Measurements from ENCODE around the gene APOL1. TPM values are rescaled to one million over a fixed set of nuclear protein-coding genes. Genes with fewer than 3 reads are reported as not detected.
"Not testable (repeated sequence)": the region's sequence is repeated elsewhere in the genome, so short reads cannot be mapped to it uniquely, and the experiment has no call there.

APOL1 gene
- total and polyA plus RNA-seq, 4 donors = 7.7 to 129 (median 59.5) TPM

- H3K27me3 ChIP-seq (ENCODE audit: control insufficient read depth in 4 of 4, insufficient read depth in 4 of 4, low read length in 3 of 4) = no peaks in the 10 kb centered on the region
These were observed 48.3 kb upstream of the APOL1 start for GRCh38 chr22:36204632-36205015.

GRCh38 chr22:36205573-36205972 lies 47.4 kb upstream of the APOL1 start:
- H3K9ac ChIP-seq (ENCODE audit: low read depth in 1 of 2, low read length in 2 of 2); DNase-seq (ENCODE audit: low spot score); H3K27me3 ChIP-seq (ENCODE audit: control insufficient read depth in 4 of 4, insufficient read depth in 4 of 4, low read length in 3 of 4); H3K9me3 ChIP-seq (ENCODE audit: control insufficient read depth in 4 of 4, low read length in 3 of 4); H3K36me3 ChIP-seq (ENCODE audit: control insufficient read depth in 4 of 4, insufficient read depth in 3 of 4, low read depth in 1 of 4, low read length in 3 of 4); H3K4me3 ChIP-seq (ENCODE audit: low read depth in 1 of 3, low read length in 3 of 3); H3K27ac ChIP-seq (ENCODE audit: low read depth in 1 of 2, low read length in 2 of 2): not testable (repeated sequence)
- WGBS = 64% methylated on average over 5 of the region's 5 CpGs
- peaks cover 4 to 28% (median 19%) of the 10 kb centered on the region in 4 donors for H3K4me1 ChIP-seq (ENCODE audit: control insufficient read depth in 4 of 4, insufficient read depth in 4 of 4, low read length in 3 of 4)

More at GRCh38 chr22:36204632-36205015, 48.3 kb upstream of the APOL1 start:
- H3K9ac ChIP-seq (ENCODE audit: low read depth in 1 of 2, low read length in 2 of 2) = no peak overlapping the region
- TF ChIP-seq CTCF (IDR thresholded peaks at IDR 0.05; ENCODE audit: low read depth, low read length, missing input control) (no peak), JUND (IDR thresholded peaks at IDR 0.05) (no peak), ATF3 (IDR thresholded peaks at IDR 0.05) (no peak), SP1 (IDR thresholded peaks at IDR 0.05) (no peak), EGR1 (IDR thresholded peaks at IDR 0.05; ENCODE audit: low read depth in 2 of 2) (no peak), NR2F2 (IDR thresholded peaks at IDR 0.05) (no peak), RAD21 (IDR thresholded peaks at IDR 0.05) (no peak), HNF4G (IDR thresholded peaks at IDR 0.05) (no peak), GABPA (IDR thresholded peaks at IDR 0.05 in 1 of 2, conservative IDR thresholded peaks at IDR 0.05 in 1 of 2) (no peak), MAX (IDR thresholded peaks at IDR 0.05) (no peak), FOXA1 (IDR thresholded peaks at IDR 0.05) (no peak)
- H3K4me3 ChIP-seq (ENCODE audit: low read depth in 1 of 3, low read length in 3 of 3) = no peak overlapping the region
- H3K27ac ChIP-seq (ENCODE audit: low read depth in 1 of 2, low read length in 2 of 2) = no peak overlapping the region
- H3K9me3 ChIP-seq (ENCODE audit: control insufficient read depth in 4 of 4, low read length in 3 of 4) = no peaks in the 10 kb centered on the region
- H3K4me1 ChIP-seq (ENCODE audit: control insufficient read depth in 4 of 4, insufficient read depth in 4 of 4, low read length in 3 of 4) = peaks cover 3 to 26% (median 18%) of the 10 kb centered on the region in 4 donors
- no peak for DNase-seq (ENCODE audit: low spot score)
- 73% methylated on average over 6 of the region's 6 CpGs for WGBS
- no peaks in the 10 kb centered on the region for H3K36me3 ChIP-seq (ENCODE audit: control insufficient read depth in 4 of 4, insufficient read depth in 3 of 4, low read depth in 1 of 4, low read length in 3 of 4)

GRCh38 chr22:36206255-36206654 lies 46.7 kb upstream of the APOL1 start:
- no peak overlapping the region for H3K9ac ChIP-seq (ENCODE audit: low read depth in 1 of 2, low read length in 2 of 2)
- no peaks in the 10 kb centered on the region for H3K27me3 ChIP-seq (ENCODE audit: control insufficient read depth in 4 of 4, insufficient read depth in 4 of 4, low read length in 3 of 4)
- H3K36me3 ChIP-seq (ENCODE audit: control insufficient read depth in 4 of 4, insufficient read depth in 3 of 4, low read depth in 1 of 4, low read length in 3 of 4) = no peaks in the 10 kb centered on the region
- no peak overlapping the region for H3K4me3 ChIP-seq (ENCODE audit: low read depth in 1 of 3, low read length in 3 of 3)
- WGBS = 98% methylated on average over 1 of the region's 1 CpG
- H3K4me1 ChIP-seq (ENCODE audit: control insufficient read depth in 4 of 4, insufficient read depth in 4 of 4, low read length in 3 of 4) = peaks cover 4 to 31% (median 21%) of the 10 kb centered on the region in 4 donors
- H3K9me3 ChIP-seq (ENCODE audit: control insufficient read depth in 4 of 4, low read length in 3 of 4) = no peaks in the 10 kb centered on the region
- no peak overlapping the region for H3K27ac ChIP-seq (ENCODE audit: low read depth in 1 of 2, low read length in 2 of 2)
- no peak for DNase-seq (ENCODE audit: low spot score)
- TF ChIP-seq CTCF (IDR thresholded peaks at IDR 0.05; ENCODE audit: low read depth, low read length, missing input control) = no peak
- no peak for TF ChIP-seq RXRA (IDR thresholded peaks at IDR 0.05)
- TF ChIP-seq MAX (IDR thresholded peaks at IDR 0.05) = no peak
- TF ChIP-seq HNF4G (IDR thresholded peaks at IDR 0.05) = no peak
- no peak for TF ChIP-seq ATF3 (IDR thresholded peaks at IDR 0.05)
- no peak for TF ChIP-seq TAF1 (conservative IDR thresholded peaks at IDR 0.05)
- TF ChIP-seq FOXA2 (IDR thresholded peaks at IDR 0.05) = no peak
- TF ChIP-seq FOXA1 (IDR thresholded peaks at IDR 0.05) = no peak
- no peak for TF ChIP-seq EGR1 (IDR thresholded peaks at IDR 0.05; ENCODE audit: low read depth in 2 of 2)
- no peak for TF ChIP-seq YY1 (IDR thresholded peaks at IDR 0.05)
- no peak for TF ChIP-seq SP1 (IDR thresholded peaks at IDR 0.05)
- no peak for TF ChIP-seq HNF4A (conservative IDR thresholded peaks at IDR 0.05)
- TF ChIP-seq JUND (IDR thresholded peaks at IDR 0.05) = no peak
- TF ChIP-seq RAD21 (IDR thresholded peaks at IDR 0.05) = no peak
- no peak for TF ChIP-seq REST (IDR thresholded peaks at IDR 0.05)
- TF ChIP-seq NR2F2 (IDR thresholded peaks at IDR 0.05) = no peak
